Ovary (tissue), 3 donors: ENCODE data around the gene LIPG.

ENCODE experiments used
- CTCF ChIP-seq, 3 donors: fragments of 450-650 bp in 2 of 3; fragments of 200-600 bp in 1 of 3; IDR thresholded peaks; one replicate each; pipeline versions ENCODE4 v1.5.1 to v1.8.0; 2016 to 2022; ENCODE audit warnings: antibody characterized with exemption in 3 of 3, mild to moderate bottlenecking in 1 of 3
- EP300 ChIP-seq: sonication (generic); formaldehyde crosslinking; IDR thresholded peaks from one replicate; pipeline ENCODE4 v1.6.1; 2017; ENCODE audit warnings: antibody characterized with exemption
- donor health status: DM: no; HTN: no; CAD: no.

GRCh38 chr18:49621717-49622351 is 60.0 kb downstream of the LIPG start:
- no peak for TF ChIP-seq CTCF (IDR thresholded peaks at IDR 0.05)
- TF ChIP-seq EP300, result no peak
